Parathyroid adenoma (tissue), 2 donors: ENCODE results near the gene CADM2.

Source experiments
- H2AFZ ChIP-seq: fragments of 300-600 bp; sonication (generic); one replicate; pipeline ENCODE4 v1.7.0; 2017; ENCODE audit warnings: antibody characterized with exemption, mild to moderate bottlenecking
- H3K27ac ChIP-seq: fragments of 300-600 bp; sonication (generic); one replicate; pipeline ENCODE4 v1.7.0; 2017
- H3K27me3 ChIP-seq: fragments of 300-600 bp; sonication (generic); one replicate; pipeline ENCODE4 v1.7.0; 2017; ENCODE audit warnings: low read length; ENCODE audit not compliant: control insufficient read depth, insufficient read depth
- H3K36me3 ChIP-seq: fragments of 300-600 bp; sonication (generic); one replicate; pipeline ENCODE4 v1.7.0; 2017; ENCODE audit warnings: low read length; ENCODE audit not compliant: control insufficient read depth, insufficient read depth
- H3K4me1 ChIP-seq: fragments of 300-600 bp; sonication (generic); one replicate; pipeline ENCODE4 v1.7.0; 2017; ENCODE audit warnings: control low read depth
- H3K4me2 ChIP-seq: fragments of 300-600 bp; sonication (generic); one replicate; pipeline ENCODE4 v1.7.0; 2017; ENCODE audit warnings: low read length
- H3K4me3 ChIP-seq: fragments of 300-600 bp; sonication (generic); one replicate; pipeline ENCODE4 v1.7.0; 2017; ENCODE audit warnings: low read depth, low read length
- H3K79me2 ChIP-seq: fragments of 300-600 bp; sonication (generic); one replicate; pipeline ENCODE4 v1.7.0; 2017; ENCODE audit warnings: control low read depth
- H3K9ac ChIP-seq: fragments of 300-600 bp; sonication (generic); one replicate; pipeline ENCODE4 v1.7.0; 2017; ENCODE audit warnings: mild to moderate bottlenecking
- H3K9me3 ChIP-seq: fragments of 300-600 bp; sonication (generic); one replicate; pipeline ENCODE4 v1.7.0; 2017; ENCODE audit warnings: low read length; ENCODE audit not compliant: control insufficient read depth
- CTCF ChIP-seq: fragments of 300-600 bp; sonication (generic); IDR thresholded peaks from one replicate; pipeline ENCODE4 v1.7.0; 2017; ENCODE audit warnings: antibody characterized with exemption, mild to moderate bottlenecking
- donor health status: primary hyperparathyroidism.

The CADM2 gene

GRCh38 chr3:85208650-85209049, 249.9 kb downstream of the CADM2 start:
- no peak overlapping the region for H3K27ac ChIP-seq
- no peaks in the 10 kb centered on the region for H3K79me2 ChIP-seq
- no peak overlapping the region for H2AFZ ChIP-seq
- no peak overlapping the region for H3K4me3 ChIP-seq
- no peak overlapping the region for H3K9ac ChIP-seq
- H3K9me3 ChIP-seq = no peaks in the 10 kb centered on the region
- no peaks in the 10 kb centered on the region for H3K36me3 ChIP-seq
- TF ChIP-seq CTCF = no peak
- H3K4me2 ChIP-seq = no peak overlapping the region
- H3K27me3 ChIP-seq = no peaks in the 10 kb centered on the region
- no peaks in the 10 kb centered on the region for H3K4me1 ChIP-seq

GRCh38 chr3:85210540-85210939, 251.8 kb downstream of the CADM2 start:
- H3K9ac ChIP-seq = no peak overlapping the region

DNA sequence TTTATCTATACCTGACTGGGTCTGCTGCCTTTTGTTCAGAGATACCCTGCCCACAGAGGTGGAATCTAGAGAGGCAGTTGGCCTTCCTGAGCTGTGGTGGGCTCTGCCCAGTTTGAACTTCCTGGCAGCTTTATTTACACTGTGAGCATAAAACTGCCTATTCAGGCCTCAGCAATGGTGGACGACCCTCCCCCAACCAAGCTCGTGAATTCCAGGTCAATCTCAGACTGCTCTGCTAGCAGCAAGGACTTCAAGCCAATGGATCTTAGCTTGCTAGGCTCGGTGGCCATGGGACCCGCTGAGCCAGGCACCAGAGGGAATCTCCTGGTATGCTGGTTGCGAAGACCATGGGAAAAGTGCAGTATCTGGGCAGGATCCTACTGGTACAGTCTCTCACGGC, 270.2 kb downstream of the CADM2 start:
- H3K9me3 ChIP-seq = no peaks in the 10 kb centered on the region
- H3K79me2 ChIP-seq = no peaks in the 10 kb centered on the region
- no peak for TF ChIP-seq CTCF
- no peaks in the 10 kb centered on the region for H3K36me3 ChIP-seq
- H3K27me3 ChIP-seq = no peaks in the 10 kb centered on the region
- H3K4me3 ChIP-seq = no peak overlapping the region
- H2AFZ ChIP-seq = no peak overlapping the region
- H3K9ac ChIP-seq = no peak overlapping the region
- H3K4me1 ChIP-seq = no peaks in the 10 kb centered on the region
- no peak overlapping the region for H3K4me2 ChIP-seq
- no peak overlapping the region for H3K27ac ChIP-seq

More at GRCh38 chr3:85210540-85210939, 251.8 kb downstream of the CADM2 start:
- no peak for TF ChIP-seq CTCF
- Histone ChIP-seq H2AFZ (no peak overlapping the region), H3K27ac (no peak overlapping the region), H3K4me1 (no peaks in the 10 kb centered on the region), H3K4me3 (no peak overlapping the region), H3K79me2 (no peaks in the 10 kb centered on the region), H3K27me3 (no peaks in the 10 kb centered on the region), H3K4me2 (no peak overlapping the region), H3K36me3 (no peaks in the 10 kb centered on the region), H3K9me3 (no peaks in the 10 kb centered on the region)

DNA sequence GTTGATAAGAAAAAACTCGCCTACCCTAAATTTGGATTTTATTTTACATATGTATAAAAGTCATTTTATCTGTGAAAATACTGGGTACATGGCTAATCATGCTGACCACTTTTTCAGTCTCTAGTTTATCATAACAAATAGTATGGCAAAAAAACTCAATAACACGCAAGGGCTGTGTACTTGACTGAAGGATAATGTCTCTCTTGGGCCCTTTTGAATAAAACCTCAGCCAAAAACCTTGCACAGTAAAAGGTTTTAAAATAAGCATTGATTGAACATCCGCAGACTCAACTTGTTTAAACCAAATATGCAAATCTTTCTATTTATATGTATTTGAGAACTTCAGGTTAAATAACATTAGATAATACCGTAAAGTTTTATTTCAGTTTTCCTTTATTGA, 285.3 kb downstream of the CADM2 start:
- no peaks in the 10 kb centered on the region for H3K4me1 ChIP-seq
- H3K36me3 ChIP-seq = no peaks in the 10 kb centered on the region
- no peak overlapping the region for H3K4me2 ChIP-seq
- no peak overlapping the region for H3K27ac ChIP-seq
- no peak overlapping the region for H3K9ac ChIP-seq
- no peaks in the 10 kb centered on the region for H3K9me3 ChIP-seq
- no peak overlapping the region for H2AFZ ChIP-seq
- TF ChIP-seq CTCF = no peak
- no peaks in the 10 kb centered on the region for H3K79me2 ChIP-seq
- H3K27me3 ChIP-seq = no peaks in the 10 kb centered on the region
- no peak overlapping the region for H3K4me3 ChIP-seq

- no peak overlapping the region for H3K4me3 ChIP-seq
- H3K4me1 ChIP-seq = no peaks in the 10 kb centered on the region
- H3K27me3 ChIP-seq = no peaks in the 10 kb centered on the region
Observed at GRCh38 chr3:85244519-85244918, 285.7 kb downstream of the CADM2 start.

More at GRCh38 chr3:85244519-85244918, 285.7 kb downstream of the CADM2 start:
- H3K27ac ChIP-seq = no peak overlapping the region
- no peak overlapping the region for H3K9ac ChIP-seq
- no peaks in the 10 kb centered on the region for H3K36me3 ChIP-seq
- no peak for TF ChIP-seq CTCF
- no peak overlapping the region for H2AFZ ChIP-seq
- no peaks in the 10 kb centered on the region for H3K79me2 ChIP-seq
- no peaks in the 10 kb centered on the region for H3K9me3 ChIP-seq
- H3K4me2 ChIP-seq = no peak overlapping the region
